KOPT-K1 (cell line): ENCODE measurements around the gene MAP3K14.
A peak's percentile ranks its signal among the peaks of the same experiment; 100 is the strongest.

Experiments
- H3K27ac ChIP-seq: fragments of 200-600 bp; sonication (generic); 2 replicates; pipeline ENCODE4 v1.5.1; 2016; ENCODE audit warnings: antibody characterized with exemption, mild to moderate bottlenecking, low read depth, low read length; ENCODE audit not compliant: poor library complexity, severe bottlenecking
- H3K36me3 ChIP-seq: fragments of 200-600 bp; sonication (generic); 2 replicates; pipeline ENCODE4 v1.5.1; 2017; ENCODE audit warnings: antibody characterized with exemption, mild to moderate bottlenecking, low read length, moderate library complexity; ENCODE audit not compliant: insufficient read depth
- H3K9me3 ChIP-seq: fragments of 200-600 bp; sonication (generic); 2 replicates; pipeline ENCODE4 v1.5.1; 2017; ENCODE audit warnings: antibody characterized with exemption, low read length, mild to moderate bottlenecking; ENCODE audit not compliant: insufficient read depth, poor library complexity, severe bottlenecking

The MAP3K14 gene

GRCh38 chr17:45316434-45317110 is at the start of gene MAP3K14:
MAP3K14 (minus strand) TSS chr17:45317020; CDS start chr17:45290745, 26,275 bp downstream.
- Histone ChIP-seq H3K9me3 (no peaks in the 10 kb centered on the region), H3K27ac (peak within 1 kb of the TSS; percentile 84), H3K36me3 (no peaks in the 10 kb centered on the region)

GRCh38 chr17:45366049-45366448 is 49.2 kb upstream of the MAP3K14 start:
- Histone ChIP-seq H3K27ac (no peak overlapping the region), H3K36me3 (no peaks in the 10 kb centered on the region), H3K9me3 (no peaks in the 10 kb centered on the region)

GRCh38 chr17:45364531-45365390 is 47.9 kb upstream of the MAP3K14 start:
- no peaks in the 10 kb centered on the region for H3K9me3 ChIP-seq
- no peak overlapping the region for H3K27ac ChIP-seq
- no peaks in the 10 kb centered on the region for H3K36me3 ChIP-seq

- Histone ChIP-seq H3K36me3 (no peaks in the 10 kb centered on the region), H3K27ac (no peak overlapping the region)
Observed at GRCh38 chr17:45363498-45363897, 46.7 kb upstream of the MAP3K14 start.

GRCh38 chr17:45361976-45362375 is 45.2 kb upstream of the MAP3K14 start:
- H3K36me3 ChIP-seq: no peaks in the 10 kb centered on the region
- no peak overlapping the region for H3K27ac ChIP-seq
- no peaks in the 10 kb centered on the region for H3K9me3 ChIP-seq

More at GRCh38 chr17:45363498-45363897, 46.7 kb upstream of the MAP3K14 start:
- no peaks in the 10 kb centered on the region for H3K9me3 ChIP-seq

- Histone ChIP-seq H3K27ac (no peak overlapping the region), H3K9me3 (no peaks in the 10 kb centered on the region), H3K36me3 (no peaks in the 10 kb centered on the region)
Observed at GRCh38 chr17:45361451-45361850, 44.6 kb upstream of the MAP3K14 start.

GRCh38 chr17:45357364-45357997 is 40.7 kb upstream of the MAP3K14 start:
- Histone ChIP-seq H3K9me3 (no peaks in the 10 kb centered on the region), H3K36me3 (no peaks in the 10 kb centered on the region), H3K27ac (no peak overlapping the region)

- no peaks in the 10 kb centered on the region for H3K36me3 ChIP-seq
Observed at GRCh38 chr17:45355087-45355486, 38.3 kb upstream of the MAP3K14 start.

GRCh38 chr17:45353043-45353442 is 36.2 kb upstream of the MAP3K14 start:
- no peaks in the 10 kb centered on the region for H3K36me3 ChIP-seq
- peaks cover 10% of the 10 kb centered on the region for H3K9me3 ChIP-seq
- H3K27ac ChIP-seq: no peak overlapping the region

More at GRCh38 chr17:45355087-45355486, 38.3 kb upstream of the MAP3K14 start:
- H3K27ac ChIP-seq: no peak overlapping the region
- H3K9me3 ChIP-seq: peaks cover 10% of the 10 kb centered on the region

GRCh38 chr17:45351831-45352230 is 35.0 kb upstream of the MAP3K14 start:
- Histone ChIP-seq H3K36me3 (no peaks in the 10 kb centered on the region), H3K9me3 (peaks cover 10% of the 10 kb centered on the region), H3K27ac (no peak overlapping the region)

- Histone ChIP-seq H3K9me3 (peaks cover 10% of the 10 kb centered on the region), H3K36me3 (no peaks in the 10 kb centered on the region), H3K27ac (no peak overlapping the region)
Observed at GRCh38 chr17:45347444-45347843, 30.6 kb upstream of the MAP3K14 start.

- H3K36me3 ChIP-seq: no peaks in the 10 kb centered on the region
- H3K27ac ChIP-seq: no peak overlapping the region
- peaks cover under 1% of the 10 kb centered on the region for H3K9me3 ChIP-seq
Observed at GRCh38 chr17:45346216-45347015, 29.6 kb upstream of the MAP3K14 start.

- Histone ChIP-seq H3K27ac (no peak overlapping the region), H3K36me3 (no peaks in the 10 kb centered on the region), H3K9me3 (no peaks in the 10 kb centered on the region)
Observed at GRCh38 chr17:45345554-45346215, 28.9 kb upstream of the MAP3K14 start.

GRCh38 chr17:45345246-45345553 is 28.4 kb upstream of the MAP3K14 start:
- no peaks in the 10 kb centered on the region for H3K9me3 ChIP-seq
- no peak overlapping the region for H3K27ac ChIP-seq
- H3K36me3 ChIP-seq: no peaks in the 10 kb centered on the region
